NT2/D1 (cell line): ENCODE results near the gene MT2A.

Source experiments
- SUZ12 ChIP-seq: IDR thresholded peaks from 2 replicates; pipeline ENCODE4 v1.6.1; 2011; ENCODE audit not compliant: insufficient read length, insufficient read depth; ENCODE audit errors: extremely low read depth
- YY1 ChIP-seq: IDR thresholded peaks from 2 replicates; pipeline ENCODE4 v1.6.1; 2011; ENCODE audit not compliant: insufficient read length, insufficient read depth
- ZNF274 ChIP-seq: IDR thresholded peaks from 2 replicates; pipeline ENCODE4 v1.6.1; 2011; ENCODE audit warnings: mild to moderate bottlenecking, low read depth, low read length

GRCh38 chr16:56604966-56605365, 3.4 kb upstream of the MT2A start:
- no peak for TF ChIP-seq YY1
- no peak for TF ChIP-seq ZNF274
- TF ChIP-seq SUZ12 = no peak
